Measurements from ENCODE around the gene DYTN. TPM values are rescaled to one million over a fixed set of nuclear protein-coding genes. Genes with fewer than 3 reads are reported as not detected.

The DYTN gene
- total RNA-seq, 1 donor from 2014 or later: not detected

GRCh38 chr2:206631340-206631739 is 86.9 kb downstream of the DYTN start:
- intact Hi-C loops (cut with micrococcal nuclease): no loop called here
- H3K27ac ChIP-seq (replicated peaks): no peak overlapping the region
- peaks cover 6% of the 10 kb centered on the region for H3K27me3 ChIP-seq (ENCODE audit: low read depth)
- H3K4me3 ChIP-seq: no peak overlapping the region
- H3K36me3 ChIP-seq: no peaks in the 10 kb centered on the region
- DNase-seq: no peak
- no peaks in the 10 kb centered on the region for H3K4me1 ChIP-seq
- no peak for TF ChIP-seq CTCF (IDR thresholded peaks at IDR 0.05; ENCODE audit: borderline replicate concordance)
- H3K9me3 ChIP-seq (replicated peaks): no peaks in the 10 kb centered on the region

GRCh38 chr2:206627632-206628031 is 90.6 kb downstream of the DYTN start:
- no peaks in the 10 kb centered on the region for H3K9me3 ChIP-seq (replicated peaks)
- DNase-seq: no peak
- TF ChIP-seq CTCF (IDR thresholded peaks at IDR 0.05; ENCODE audit: borderline replicate concordance): no peak
- peaks cover 6% of the 10 kb centered on the region for H3K27me3 ChIP-seq (ENCODE audit: low read depth)
- H3K4me1 ChIP-seq: no peaks in the 10 kb centered on the region
- H3K27ac ChIP-seq (replicated peaks): no peak overlapping the region
- intact Hi-C loops (cut with micrococcal nuclease): no loop called here
- H3K4me3 ChIP-seq: no peak overlapping the region
- no peaks in the 10 kb centered on the region for H3K36me3 ChIP-seq

- Histone ChIP-seq H3K27ac (replicated peaks) (no peak overlapping the region), H3K27me3 (ENCODE audit: low read depth) (peaks cover 6% of the 10 kb centered on the region), H3K4me1 (no peaks in the 10 kb centered on the region), H3K4me3 (no peak overlapping the region), H3K36me3 (no peaks in the 10 kb centered on the region), H3K9me3 (replicated peaks) (no peaks in the 10 kb centered on the region)
- intact Hi-C loops (cut with micrococcal nuclease): no loop called here
- DNase-seq: no peak
- no peak for TF ChIP-seq CTCF (IDR thresholded peaks at IDR 0.05; ENCODE audit: borderline replicate concordance)
Measured at GRCh38 chr2:206626108-206626507, 92.1 kb downstream of the DYTN start.

DNA sequence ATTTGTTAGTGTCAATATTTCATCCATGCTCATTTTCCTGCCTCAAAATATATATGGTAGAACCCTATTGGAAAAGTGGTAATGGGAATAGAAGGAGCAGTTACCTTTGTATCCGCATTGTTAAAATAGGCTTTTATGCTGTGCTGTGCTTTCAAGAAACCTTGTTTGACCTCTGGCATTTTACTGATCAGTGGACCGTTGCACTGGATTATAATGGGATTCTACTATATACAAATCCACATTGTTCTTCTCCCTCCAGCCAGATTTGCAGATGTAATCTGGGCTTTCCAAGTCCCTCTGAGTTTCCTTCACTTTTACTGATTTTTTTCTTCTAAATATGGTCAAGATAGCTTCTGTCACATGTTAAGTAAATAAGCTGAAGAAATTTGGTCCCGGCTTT is 99.2 kb downstream of the DYTN start:
- no peak overlapping the region for H3K27ac ChIP-seq (replicated peaks)
- peaks cover 8% of the 10 kb centered on the region for H3K4me1 ChIP-seq
- no peak for DNase-seq
- TF ChIP-seq CTCF (IDR thresholded peaks at IDR 0.05; ENCODE audit: borderline replicate concordance): no peak
- no peaks in the 10 kb centered on the region for H3K9me3 ChIP-seq (replicated peaks)
- intact Hi-C loops (cut with micrococcal nuclease): no loop called here
- no peaks in the 10 kb centered on the region for H3K36me3 ChIP-seq
- H3K4me3 ChIP-seq: no peak overlapping the region
- H3K27me3 ChIP-seq (ENCODE audit: low read depth): no peaks in the 10 kb centered on the region

DNA sequence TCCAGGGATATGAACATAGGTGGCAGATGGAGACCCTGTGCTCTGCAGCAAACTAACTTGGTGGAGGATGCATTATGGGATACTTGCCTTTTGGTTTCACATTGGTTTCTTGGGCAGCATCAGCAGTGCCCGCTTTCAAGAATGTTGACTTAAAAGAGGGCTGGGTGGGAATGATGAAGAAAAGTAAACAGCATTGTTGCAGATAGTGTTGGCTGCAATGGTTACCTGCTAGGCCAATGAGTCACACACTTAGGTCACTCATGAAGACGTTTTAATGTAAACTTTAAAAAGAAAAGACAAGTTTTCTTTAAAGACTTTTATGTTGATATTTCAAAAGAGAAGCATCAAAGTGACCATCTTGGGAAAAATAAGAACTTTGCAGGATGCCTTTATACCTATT is 102.0 kb downstream of the DYTN start:
- no peak for TF ChIP-seq CTCF (IDR thresholded peaks at IDR 0.05; ENCODE audit: borderline replicate concordance)
- intact Hi-C loops (cut with micrococcal nuclease): no loop called here
- DNase-seq: no peak
- no peaks in the 10 kb centered on the region for H3K27me3 ChIP-seq (ENCODE audit: low read depth)
- no peaks in the 10 kb centered on the region for H3K36me3 ChIP-seq
- peaks cover 8% of the 10 kb centered on the region for H3K4me1 ChIP-seq
- H3K9me3 ChIP-seq (replicated peaks): no peaks in the 10 kb centered on the region
- H3K4me3 ChIP-seq: no peak overlapping the region
- peak overlapping the region; percentile 66 for H3K27ac ChIP-seq (replicated peaks)

Measured in left ventricle myocardium inferior (tissue), 1 donor.